ENCODE data around the gene SSB.
A peak's percentile ranks its signal among the peaks of the same experiment; 100 is the strongest.

The SSB gene

DNA sequence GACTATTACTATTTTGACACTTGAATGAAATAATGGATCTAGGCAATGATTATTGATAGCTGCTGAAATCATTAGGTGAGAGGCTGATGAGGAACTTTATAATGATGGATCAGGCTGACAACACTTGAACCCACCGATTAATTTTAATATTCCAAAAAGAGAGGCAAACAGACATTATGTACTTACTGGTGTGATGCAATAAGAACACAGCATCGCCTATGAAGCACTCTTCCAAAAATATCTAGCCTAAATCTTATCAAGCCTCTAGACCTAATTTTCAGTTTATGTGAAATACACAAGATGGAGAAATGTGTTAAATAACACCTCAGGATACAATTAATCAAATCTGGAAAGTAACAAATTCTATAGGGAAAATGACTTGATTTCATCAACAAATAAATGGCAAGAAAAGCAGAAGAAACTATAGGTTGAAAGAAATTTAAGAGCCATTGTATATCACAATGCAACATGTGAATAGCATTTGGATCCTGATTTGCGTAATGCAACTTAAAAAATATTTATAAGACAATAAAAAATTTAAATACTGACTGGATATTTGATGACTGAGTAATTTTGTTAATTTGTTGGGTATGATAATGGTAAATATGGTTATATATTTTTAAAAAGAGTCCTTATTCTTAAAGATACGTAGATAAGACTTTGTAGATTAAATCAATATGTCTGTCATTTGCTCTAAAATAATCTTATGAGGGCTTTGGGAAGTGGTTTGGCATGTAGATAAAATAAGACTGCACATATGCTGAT lies 17.2 kb upstream of the SSB start:
- no peak overlapping the region for H3K4me3 ChIP-seq (ENCODE audit: low read depth, low read length)
- TF ChIP-seq, protein P1, sequence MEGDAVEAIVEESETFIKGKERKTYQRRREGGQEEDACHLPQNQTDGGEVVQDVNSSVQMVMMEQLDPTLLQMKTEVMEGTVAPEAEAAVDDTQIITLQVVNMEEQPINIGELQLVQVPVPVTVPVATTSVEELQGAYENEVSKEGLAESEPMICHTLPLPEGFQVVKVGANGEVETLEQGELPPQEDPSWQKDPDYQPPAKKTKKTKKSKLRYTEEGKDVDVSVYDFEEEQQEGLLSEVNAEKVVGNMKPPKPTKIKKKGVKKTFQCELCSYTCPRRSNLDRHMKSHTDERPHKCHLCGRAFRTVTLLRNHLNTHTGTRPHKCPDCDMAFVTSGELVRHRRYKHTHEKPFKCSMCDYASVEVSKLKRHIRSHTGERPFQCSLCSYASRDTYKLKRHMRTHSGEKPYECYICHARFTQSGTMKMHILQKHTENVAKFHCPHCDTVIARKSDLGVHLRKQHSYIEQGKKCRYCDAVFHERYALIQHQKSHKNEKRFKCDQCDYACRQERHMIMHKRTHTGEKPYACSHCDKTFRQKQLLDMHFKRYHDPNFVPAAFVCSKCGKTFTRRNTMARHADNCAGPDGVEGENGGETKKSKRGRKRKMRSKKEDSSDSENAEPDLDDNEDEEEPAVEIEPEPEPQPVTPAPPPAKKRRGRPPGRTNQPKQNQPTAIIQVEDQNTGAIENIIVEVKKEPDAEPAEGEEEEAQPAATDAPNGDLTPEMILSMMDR (IDR thresholded peaks at IDR 0.05; ENCODE audit: insufficient read depth, low read depth, low read length, missing control alignments) = no peak
- no peak for DNase-seq (ENCODE audit: low read depth)

DNA sequence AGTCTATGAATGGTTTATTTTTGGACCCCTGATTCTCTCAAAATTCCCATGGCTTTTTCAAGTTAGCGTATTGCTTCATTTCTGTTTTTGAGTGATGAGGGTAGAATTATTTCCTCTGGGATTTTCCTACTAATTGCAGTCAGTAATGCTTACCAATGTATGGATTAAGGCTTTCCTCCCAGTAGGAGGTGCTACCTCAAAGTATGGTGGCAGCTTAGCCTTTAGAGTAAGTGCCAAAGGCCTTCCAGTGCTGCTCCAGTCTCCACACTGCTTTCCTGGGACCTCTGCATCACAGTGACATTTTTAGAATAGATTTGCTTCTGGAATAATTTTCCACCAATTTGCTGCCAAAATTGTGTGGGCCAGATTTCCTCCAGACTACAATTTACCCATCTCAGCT lies 16.2 kb upstream of the SSB start:
- DNase-seq (ENCODE audit: low read depth) = no peak

DNA sequence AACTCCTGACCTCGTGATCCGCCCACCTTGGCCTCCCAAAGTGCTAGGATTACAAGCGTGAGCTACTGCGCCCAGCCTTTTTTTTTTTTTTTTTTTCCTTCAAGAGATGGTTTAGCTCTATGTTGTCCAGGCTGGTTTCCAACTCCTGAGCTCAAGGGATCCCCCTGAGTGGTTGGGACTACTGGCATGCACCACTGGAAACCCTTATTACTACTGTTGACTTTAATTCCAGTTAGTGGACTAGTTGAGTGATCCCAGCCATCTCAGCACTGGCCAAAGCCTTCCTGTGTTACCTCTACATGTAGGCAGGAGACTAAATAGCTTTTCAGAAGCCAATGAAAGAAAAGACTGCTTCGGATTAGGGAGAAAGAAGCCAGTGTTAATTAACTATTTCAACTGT lies 8.1 kb upstream of the SSB start:
- H3K4me3 ChIP-seq (ENCODE audit: low read depth, low read length) = no peak overlapping the region
- DNase-seq (ENCODE audit: low read depth) = no peak
- TF ChIP-seq, protein P1 (IDR thresholded peaks at IDR 0.05; ENCODE audit: insufficient read depth, low read depth, low read length, missing control alignments) = no peak

More for the DNA sequence above, 16.2 kb upstream of the SSB start:
- no peak overlapping the region for H3K4me3 ChIP-seq (ENCODE audit: low read depth, low read length)
- TF ChIP-seq, protein P1 (IDR thresholded peaks at IDR 0.05; ENCODE audit: insufficient read depth, low read depth, low read length, missing control alignments) = no peak

DNA sequence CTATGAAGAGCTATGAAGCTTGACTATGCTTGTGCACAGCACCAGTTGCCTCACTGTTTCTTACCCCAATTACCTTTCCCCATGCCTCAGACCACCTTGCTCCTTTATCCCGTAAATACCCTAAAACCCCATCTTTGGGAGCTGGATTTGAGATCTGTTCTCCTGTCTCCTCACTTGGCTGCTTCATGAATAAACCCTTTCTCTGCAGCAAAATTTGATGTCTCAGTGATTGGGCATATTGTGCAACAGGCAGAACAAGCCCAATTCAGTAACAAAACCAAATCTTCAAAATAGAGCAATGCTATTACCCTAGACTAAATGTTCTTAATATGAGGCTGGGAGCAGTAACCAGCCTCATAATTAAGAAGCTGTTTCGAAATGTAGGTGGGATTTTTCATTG lies 3.5 kb upstream of the SSB start:
- TF ChIP-seq, protein P1 (IDR thresholded peaks at IDR 0.05; ENCODE audit: insufficient read depth, low read depth, low read length, missing control alignments) = no peak
- DNase-seq (ENCODE audit: low read depth) = no peak

DNA sequence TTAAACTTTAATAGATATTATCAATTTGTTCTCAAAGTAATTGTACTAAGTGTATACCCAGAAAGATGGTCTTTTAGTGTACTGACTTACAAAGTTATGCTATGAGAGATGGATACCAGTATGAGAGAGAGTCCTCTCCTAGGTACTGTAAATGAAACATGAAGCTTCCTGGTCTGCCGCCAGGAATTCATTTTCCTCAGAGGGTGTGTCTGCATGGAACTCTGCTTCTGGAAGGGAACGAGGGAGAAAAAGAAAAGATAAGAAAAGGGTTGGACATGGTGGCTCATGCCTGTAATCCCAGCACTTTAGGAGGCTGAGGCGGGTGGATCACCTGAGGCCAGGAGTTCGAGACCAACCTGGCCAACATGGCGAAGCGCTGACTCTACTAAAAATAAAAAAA lies 2.2 kb upstream of the SSB start:
- TF ChIP-seq, protein P1 (IDR thresholded peaks at IDR 0.05; ENCODE audit: insufficient read depth, low read depth, low read length, missing control alignments) = no peak
- H3K4me3 ChIP-seq (ENCODE audit: low read depth, low read length) = no peak overlapping the region
- no peak for DNase-seq (ENCODE audit: low read depth)

More for the DNA sequence above, 3.5 kb upstream of the SSB start:
- H3K4me3 ChIP-seq (ENCODE audit: low read depth, low read length) = no peak overlapping the region

DNA sequence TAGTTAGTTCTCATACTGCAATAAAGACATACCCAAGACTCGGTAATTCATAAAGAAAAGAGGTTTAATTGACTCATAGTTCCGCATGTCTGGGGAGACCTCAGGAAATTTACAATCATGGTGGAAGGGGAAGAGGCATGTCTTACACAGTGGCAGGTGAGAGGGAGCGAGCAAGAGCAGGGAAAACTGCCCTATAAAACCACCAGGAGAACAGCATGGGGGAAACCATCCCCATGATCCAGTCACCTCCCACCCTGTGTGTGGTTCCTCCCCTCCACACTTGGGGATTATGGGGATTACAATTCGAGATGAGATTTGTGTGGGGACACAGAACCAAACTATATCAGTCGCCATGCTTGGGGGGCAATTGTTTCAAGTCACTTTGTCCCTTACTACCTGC lies 1.1 kb upstream of the SSB start:
- TF ChIP-seq, protein P1 (IDR thresholded peaks at IDR 0.05; ENCODE audit: insufficient read depth, low read depth, low read length, missing control alignments) = no peak
- no peak overlapping the region for H3K4me3 ChIP-seq (ENCODE audit: low read depth, low read length)
- DNase-seq (ENCODE audit: low read depth) = no peak

DNA sequence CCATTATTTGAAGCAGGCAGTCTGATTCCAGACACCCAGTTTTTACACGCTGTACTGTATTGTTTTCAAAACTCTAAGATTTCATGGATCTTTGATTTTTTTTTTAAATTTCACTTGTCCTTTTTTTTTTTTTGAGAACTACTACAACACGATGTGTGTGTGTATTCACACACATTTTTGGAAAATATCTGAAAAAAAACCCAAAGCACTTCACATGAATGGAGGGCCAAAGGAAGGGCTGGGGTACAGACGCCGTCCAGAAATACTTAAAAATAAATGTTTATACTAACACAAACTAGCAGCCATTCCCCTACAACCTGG lies 314 bp upstream of the SSB start:
- H3K4me3 ChIP-seq (ENCODE audit: low read depth, low read length) = peak overlapping the region; percentile 86
- TF ChIP-seq, protein P1 (IDR thresholded peaks at IDR 0.05; ENCODE audit: insufficient read depth, low read depth, low read length, missing control alignments) = no peak
- no peak for DNase-seq (ENCODE audit: low read depth)

All from GM12865 (cell line).